GM21619 (cell line): Measurements from ENCODE around the gene PARD6B.

ENCODE experiments used
- ATAC-seq: cut with Tn5 transposase; IDR thresholded peaks from one replicate; pipeline ENCODE4 v1.9.1; 2021; ENCODE audit not compliant: unreplicated experiment

Gene PARD6B

DNA sequence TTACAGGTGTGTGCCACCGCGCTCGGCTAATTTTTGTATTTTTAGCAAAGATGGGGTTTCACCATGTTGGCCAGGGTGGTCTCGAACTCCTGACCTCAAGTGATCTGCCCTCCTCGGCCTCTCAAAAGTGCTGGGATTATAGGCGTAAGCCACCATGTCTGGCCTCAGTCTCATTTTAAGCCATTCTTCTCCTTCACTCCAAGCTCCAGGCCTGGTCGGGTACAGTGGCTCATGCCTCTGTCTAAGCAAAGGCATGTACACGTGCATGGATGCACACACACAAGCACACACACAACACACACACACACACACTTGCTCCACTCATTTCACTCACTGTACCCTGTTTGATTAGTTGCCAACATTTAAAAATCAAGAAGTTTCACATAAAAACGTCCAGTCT is 7.7 kb upstream of the PARD6B start:
- ATAC-seq = no peak

GRCh38 chr20:50724112-50724725 is 7.2 kb upstream of the PARD6B start:
- ATAC-seq = no peak

- ATAC-seq = no peak
Observed at GRCh38 chr20:50724851-50725723, 6.3 kb upstream of the PARD6B start.

DNA sequence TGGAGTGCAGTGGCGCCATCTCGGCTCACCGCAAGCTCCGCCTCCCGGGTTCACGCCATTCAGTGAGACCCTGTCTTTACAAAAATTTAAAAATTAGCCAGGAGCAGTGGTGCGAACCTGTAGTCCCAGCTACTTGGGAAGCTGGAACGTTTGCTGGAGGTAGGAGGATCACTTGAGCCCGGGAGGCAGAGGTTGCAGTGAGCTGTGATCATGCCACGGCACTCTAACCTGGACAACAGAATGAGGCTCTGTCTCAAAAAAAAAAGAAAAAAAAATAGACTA is 5.7 kb upstream of the PARD6B start:
- no peak for ATAC-seq

DNA sequence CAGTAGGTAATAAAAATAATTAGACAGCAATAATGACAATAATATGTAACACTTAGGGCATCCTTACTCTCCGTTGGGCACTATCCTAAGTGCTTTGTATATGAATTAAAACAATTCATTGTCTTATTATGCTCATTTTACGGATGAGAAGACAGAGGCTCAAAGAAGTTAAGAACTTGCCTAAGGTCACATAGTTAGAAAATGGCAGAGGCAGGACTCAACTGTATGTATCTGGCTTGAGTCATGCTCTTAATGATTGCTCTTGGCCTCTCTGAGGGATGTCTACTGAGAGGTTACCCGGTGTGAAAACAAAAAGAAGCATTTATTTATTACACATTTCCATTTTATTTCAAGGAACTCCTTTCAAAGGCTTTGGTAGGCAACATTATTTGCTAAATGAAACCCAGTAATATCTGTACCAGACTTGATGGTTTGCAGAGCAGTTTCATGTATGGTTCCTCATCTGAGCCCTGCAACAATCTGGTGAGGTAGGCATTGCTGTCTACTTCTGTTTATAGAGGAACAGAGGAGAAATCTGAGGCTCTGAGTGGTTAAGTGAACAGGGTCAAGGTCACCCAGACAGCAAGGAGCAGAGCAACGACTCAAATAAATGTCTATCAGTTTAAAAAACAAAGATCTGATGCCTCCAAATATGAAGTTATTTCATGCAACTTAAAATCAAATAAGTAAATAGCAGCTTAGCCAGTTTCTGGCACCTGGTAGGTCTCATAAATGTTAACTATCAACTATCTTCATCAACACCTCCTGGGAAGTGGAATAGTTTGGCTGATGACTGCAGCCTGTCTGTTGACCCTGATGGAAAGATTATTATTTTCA is 4.2 kb upstream of the PARD6B start:
- ATAC-seq = no peak

DNA sequence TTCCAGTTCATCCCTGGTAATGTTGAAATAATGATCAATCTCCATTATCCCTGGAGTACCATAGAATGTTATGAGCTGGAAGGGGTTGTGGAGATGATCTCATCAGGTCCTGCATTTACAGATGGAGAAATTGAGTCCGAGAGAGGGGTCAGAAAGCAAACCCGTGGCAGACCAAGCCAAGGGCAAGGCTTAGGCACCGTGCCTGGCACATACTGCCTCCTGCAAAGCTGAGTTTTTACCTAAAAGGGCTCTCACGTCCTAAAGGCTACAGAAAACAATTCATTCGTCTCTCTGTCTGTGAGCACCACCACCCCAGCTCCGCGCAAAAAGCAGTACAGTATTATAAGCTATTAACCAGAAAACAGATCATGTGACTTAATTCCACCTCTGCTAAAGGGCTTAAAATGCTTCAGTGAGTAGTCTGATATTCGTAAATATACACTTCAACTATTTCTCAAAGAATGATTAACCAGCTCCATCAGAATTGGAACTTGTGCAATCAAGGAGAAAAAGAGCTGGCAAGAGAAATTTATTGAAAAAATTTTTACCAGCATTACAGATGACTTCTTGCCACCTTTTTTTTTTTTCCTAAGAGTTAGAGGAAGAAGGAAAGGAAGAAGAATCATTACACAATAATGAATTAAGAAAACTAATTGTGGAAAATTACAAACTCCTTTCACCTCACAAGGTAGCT is 3.4 kb upstream of the PARD6B start:
- ATAC-seq = no peak

GRCh38 chr20:50728486-50728980 is 2.8 kb upstream of the PARD6B start:
- ATAC-seq = no peak

- no peak for ATAC-seq
Observed at GRCh38 chr20:50728981-50729874, 2.2 kb upstream of the PARD6B start.

- no peak for ATAC-seq
Observed at GRCh38 chr20:50729901-50730764, 1.2 kb upstream of the PARD6B start.

- ATAC-seq = no peak
Observed at GRCh38 chr20:50730765-50731054, 670 bp upstream of the PARD6B start.

DNA sequence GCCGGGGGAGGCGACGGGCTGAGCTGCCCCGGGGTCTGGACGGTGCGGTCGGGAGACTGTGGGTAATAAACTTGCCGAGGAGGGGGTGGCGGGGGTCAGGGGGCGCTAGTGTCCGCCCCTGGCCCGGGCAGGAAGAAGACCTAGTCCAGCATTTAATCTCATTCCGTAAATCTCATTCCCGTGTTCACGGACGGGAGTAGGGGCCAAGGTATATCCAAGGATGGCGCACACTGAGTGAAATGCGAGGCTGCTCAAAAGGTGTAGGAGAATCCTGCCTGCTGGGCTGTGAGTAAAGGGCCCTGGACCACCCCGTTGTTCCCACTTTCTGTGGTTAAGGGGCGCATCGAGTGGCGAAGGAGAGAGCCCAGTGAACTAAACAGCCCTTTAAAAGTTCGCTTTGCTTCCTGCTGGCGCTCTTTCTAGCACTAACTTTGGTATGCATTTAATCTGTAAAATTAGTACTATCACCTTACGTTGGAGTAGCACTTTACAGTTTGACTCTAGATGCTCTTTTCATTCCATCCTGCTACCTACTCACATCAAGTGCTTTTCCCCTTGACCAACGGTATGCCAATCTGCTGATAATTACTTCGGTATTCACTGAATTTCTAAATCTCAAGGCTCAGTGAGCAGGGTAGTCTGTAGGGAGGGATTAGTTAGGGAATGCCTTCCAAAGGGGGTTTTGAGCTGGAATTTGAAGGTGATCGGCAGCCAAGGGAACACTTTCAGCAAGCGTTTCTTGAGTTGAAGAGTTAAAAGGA is 730 bp downstream of the PARD6B start:
- ATAC-seq = no peak

- no peak for ATAC-seq
Observed at GRCh38 chr20:50733644-50734349, 2.4 kb downstream of the PARD6B start.

DNA sequence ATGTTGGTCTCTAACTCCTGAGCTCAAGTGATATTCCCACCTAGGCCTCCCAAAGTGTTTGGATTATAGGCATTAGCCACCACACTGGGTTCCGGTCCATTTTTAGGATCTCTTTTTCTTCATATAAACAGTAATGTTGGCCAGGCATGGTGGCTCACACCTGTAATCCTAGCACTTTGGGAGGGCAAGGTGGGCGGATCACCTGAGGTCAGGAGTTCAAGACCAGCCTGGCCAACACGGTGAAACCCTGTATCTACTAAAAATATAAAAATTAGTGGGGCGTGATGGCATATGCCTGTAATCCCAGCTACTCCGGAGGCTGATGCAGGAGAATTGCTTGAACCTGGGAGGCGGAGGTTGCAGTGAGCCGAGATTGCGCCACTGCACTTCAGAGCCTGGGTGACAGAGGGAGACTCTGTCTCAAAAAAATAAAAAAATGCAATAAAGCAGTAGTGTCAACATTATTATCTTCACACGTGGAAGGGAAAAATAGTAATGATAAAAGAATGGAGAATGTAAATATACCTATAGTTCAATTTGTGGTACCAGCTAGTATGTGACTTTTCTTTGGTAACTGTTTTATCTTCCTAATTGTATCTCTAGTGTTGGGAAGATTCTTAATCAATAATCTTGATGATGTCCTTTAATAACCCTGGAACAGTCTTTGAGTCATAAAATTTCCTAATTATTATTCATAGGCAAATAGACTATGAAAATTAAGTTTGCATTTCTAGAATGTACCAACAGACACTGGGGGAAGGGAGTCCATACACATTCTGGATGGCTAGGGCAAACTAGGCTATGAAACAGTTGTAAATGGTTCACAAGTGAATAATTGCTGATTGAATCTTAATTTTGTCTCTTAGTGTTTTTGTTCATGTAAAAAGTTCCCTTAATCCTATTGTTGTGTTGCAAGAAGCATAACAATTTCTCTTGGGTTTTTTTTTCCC is 3.6 kb downstream of the PARD6B start:
- no peak for ATAC-seq

DNA sequence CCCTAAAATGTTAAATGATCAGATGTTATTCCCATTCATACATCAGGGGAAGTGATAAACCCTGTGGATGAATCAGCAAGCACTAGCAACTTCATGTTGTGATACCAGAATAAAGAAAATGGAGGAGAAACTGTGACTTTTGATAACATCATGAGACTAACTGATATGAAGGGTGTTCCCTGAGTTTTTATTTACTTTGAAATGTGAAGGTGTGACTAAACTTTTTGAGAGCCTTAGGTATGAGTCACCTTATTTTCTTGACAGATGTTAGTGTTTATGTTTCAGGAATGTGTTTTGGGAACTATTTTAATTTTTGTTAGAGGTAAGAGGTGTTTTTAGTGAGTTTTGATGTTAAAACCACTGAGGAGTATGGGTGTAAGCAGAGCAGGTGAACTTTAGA is 4.4 kb downstream of the PARD6B start:
- ATAC-seq = no peak

- ATAC-seq = no peak
Observed at GRCh38 chr20:50737352-50737751, 6.0 kb downstream of the PARD6B start.

DNA sequence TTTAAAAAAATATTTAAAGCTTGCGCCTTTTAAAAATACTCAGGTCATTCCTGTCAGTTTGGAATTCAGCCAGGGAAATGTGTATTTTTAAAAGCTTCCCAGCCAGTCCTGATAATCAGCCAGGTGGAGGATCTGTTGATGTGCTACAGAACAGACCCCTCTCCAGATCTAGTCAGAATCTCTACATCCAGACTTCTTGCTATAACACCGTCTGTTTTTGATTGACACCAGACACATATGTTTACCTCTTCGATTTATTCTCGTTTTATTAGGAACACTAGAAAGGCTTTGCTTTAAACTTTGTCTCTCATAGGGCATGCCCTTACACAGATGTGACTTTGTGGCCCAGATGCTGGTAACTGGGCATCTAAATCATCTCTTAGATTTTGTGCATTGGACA is 11.7 kb downstream of the PARD6B start:
- no peak for ATAC-seq
